Erythroblast (primary cell): ENCODE data around the gene FBXL19.

Experiments
- GATA1 ChIP-seq: IDR thresholded peaks from 2 replicates; pipeline ENCODE4 v1.6.1; 2011; ENCODE audit warnings: low read depth, mild to moderate bottlenecking, control low read depth, low read length, moderate library complexity
- POLR2A ChIP-seq: IDR thresholded peaks from 2 replicates; pipeline ENCODE4 v1.6.1; 2011; ENCODE audit warnings: mild to moderate bottlenecking, low read length

DNA sequence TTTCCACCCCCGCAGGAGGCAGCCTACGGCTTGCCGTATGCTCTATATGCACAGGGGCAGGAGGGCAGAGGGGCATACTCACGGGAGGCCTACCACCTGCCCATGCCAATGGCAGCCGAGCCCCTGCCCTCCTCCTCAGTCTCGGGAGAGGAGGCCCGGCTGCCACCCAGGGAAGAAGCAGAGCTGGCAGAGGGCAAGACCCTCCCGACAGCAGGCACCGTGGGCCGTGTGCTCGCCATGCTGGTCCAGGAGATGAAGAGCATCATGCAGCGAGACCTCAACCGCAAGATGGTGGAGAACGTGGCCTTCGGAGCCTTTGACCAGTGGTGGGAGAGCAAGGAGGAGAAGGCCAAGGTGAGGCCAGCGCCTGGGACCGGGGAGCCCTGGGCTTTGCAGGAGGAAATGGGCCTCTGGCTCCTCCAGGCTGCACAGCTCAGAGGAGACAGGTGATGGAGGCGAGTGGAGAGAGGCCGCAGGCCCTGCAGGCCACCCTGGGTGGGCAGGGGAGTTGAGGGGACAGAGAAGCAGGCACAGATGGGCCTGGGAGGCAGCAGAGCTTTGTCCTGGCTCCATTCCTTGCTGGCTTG is 42.8 kb downstream of the FBXL19 start:
- no peak for TF ChIP-seq POLR2A
- no peak for TF ChIP-seq GATA1
